Hematopoietic multipotent progenitor cell treated with erythropoietin and hydrocortisone succinate and interleukin-3 and kit ligand, for 17 days (in vitro differentiated cells): ENCODE results near the gene RPS6KC1.
"Not testable (repeated sequence)": the region's sequence is repeated elsewhere in the genome, so short reads cannot be mapped to it uniquely, and the experiment has no call there.

ENCODE experiments used
- DNase-seq: peaks from one replicate; pipeline ENCODE4 v3.0.0-alpha.2; 2015; ENCODE audit warnings: low spot score

Gene RPS6KC1

DNA sequence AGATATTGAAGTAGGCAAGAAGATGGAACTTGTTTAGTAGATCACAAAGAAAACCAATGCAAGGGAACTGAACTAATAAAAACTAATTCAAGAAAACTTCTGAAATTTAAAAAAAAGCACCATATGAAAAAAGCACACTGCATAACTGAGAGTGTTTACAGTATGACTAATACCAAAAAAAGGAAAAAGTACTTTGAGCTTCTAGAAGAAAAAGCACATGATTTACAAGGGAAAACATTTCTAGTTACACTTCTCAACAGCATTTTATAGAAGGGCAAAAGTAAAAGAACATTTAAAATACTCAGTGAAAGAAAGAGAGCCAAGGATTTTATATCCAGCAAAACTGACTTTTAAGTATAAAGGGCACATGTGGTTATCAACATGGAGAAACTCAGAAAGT is 233.6 kb downstream of the RPS6KC1 start:
- no peak for DNase-seq

GRCh38 chr1:213286235-213286634 is 235.2 kb downstream of the RPS6KC1 start:
- no peak for DNase-seq

- DNase-seq: no peak
These were observed 236.9 kb downstream of the RPS6KC1 start for GRCh38 chr1:213287987-213288386.

DNA sequence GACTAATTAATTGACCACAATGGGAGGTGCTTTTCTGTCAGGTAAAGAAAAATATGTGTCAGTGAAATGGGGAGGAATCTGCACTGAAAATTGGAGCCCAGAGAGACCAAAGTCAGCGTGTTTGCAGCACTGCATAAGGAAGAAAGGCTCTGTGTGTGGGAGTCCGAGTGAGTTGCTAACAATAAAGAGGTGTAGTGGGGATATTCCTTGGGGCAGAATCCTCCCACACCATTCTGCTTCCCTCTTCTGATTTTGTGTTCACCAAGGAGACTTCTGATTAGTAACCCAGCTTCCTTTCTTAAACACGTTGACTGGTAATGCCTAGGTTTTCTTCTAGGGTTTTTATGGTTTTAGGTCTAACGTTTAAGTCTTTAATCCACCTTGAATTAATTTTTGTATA is 240.5 kb downstream of the RPS6KC1 start:
- no peak for DNase-seq

GRCh38 chr1:213292614-213293013 is 241.6 kb downstream of the RPS6KC1 start:
- no peak for DNase-seq

- no peak for DNase-seq
These were observed 244.8 kb downstream of the RPS6KC1 start for GRCh38 chr1:213295860-213296259.

GRCh38 chr1:213296558-213296957 is 245.5 kb downstream of the RPS6KC1 start:
- no peak for DNase-seq

GRCh38 chr1:213297021-213297420 is 246.0 kb downstream of the RPS6KC1 start:
- DNase-seq: no peak

- DNase-seq: no peak
These were observed 249.4 kb downstream of the RPS6KC1 start for GRCh38 chr1:213300433-213300832.

DNA sequence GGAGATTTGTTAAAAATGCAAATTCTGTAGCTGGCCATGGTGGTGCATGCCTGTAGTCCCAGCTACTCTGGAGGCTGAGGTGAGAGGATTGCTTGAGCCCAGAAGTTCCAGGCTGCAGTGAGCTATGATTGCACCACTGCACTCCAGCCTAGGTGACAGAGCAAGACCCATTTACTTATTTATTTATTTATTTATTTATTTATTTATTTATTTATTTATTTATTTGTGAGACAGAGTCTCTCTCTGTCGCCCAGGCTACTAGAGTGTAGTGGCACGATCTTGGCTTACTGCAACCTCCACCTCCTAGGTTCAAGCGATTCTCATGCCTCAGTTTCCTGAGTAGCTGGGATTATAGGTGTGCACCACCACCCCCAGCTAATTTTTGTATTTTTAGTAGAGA is 250.5 kb downstream of the RPS6KC1 start:
- not testable (repeated sequence) for DNase-seq

GRCh38 chr1:213303286-213303685 is 252.2 kb downstream of the RPS6KC1 start:
- no peak for DNase-seq

- no peak for DNase-seq
These were observed 264.5 kb downstream of the RPS6KC1 start for GRCh38 chr1:213315571-213315970.

DNA sequence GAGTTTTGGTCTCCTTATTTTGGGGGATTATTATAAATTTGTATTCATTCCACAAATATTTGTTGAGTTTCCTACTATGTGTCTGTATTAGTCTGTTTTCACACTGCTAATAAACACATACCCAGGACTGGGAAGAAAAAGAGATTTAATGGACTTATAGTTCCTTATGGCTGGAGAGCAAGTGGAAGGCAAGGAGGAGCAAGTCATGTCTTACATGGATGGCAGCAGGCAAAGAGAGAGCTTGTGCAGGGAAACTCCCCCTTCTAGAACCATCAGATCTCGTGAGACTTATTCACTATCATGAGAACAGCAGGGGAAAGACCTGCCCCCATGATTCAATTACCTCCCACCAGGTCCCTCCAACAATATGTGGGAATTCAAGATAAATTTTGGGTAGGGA is 267.4 kb downstream of the RPS6KC1 start:
- DNase-seq: not testable (repeated sequence)

DNA sequence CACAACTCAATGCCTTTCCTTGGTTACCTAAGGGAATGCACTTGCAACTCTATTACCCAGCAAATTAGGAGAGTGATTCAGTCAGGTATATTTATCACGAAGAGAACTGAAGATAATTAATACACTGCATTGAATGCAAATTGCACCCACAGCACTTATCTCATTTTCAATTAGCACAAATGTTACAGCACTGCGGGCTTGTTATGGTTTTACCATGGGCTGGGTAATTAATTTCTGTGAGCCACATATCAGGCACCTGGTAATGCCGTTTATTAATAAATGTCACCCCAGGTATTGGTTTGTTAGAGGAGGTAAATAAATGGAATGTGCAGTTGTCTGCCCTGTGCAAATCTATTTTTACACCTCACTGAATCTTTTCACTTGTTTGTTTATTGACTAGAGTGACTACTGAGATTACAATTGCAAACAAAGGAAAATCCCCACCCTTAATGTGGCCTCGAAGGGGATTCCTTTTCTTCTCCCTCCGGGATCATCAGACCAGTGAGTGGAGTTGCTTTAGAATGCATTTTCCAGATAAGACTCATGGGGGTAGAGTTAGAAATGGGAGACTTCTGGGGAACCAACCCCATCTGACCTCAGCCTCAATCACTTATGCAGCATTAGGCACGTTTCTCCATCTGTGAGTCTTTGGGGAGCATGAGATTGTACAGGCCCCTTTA is 269.3 kb downstream of the RPS6KC1 start:
- DNase-seq: no peak
